BLaER1 treated with 17β-estradiol and CSF1 and Interleukin-3, amounts not matched to agents 10 nM and 100 nM (cell line): ENCODE results near the gene PANK4.
"Not testable (repeated sequence)": the region's sequence is repeated elsewhere in the genome, so short reads cannot be mapped to it uniquely, and the experiment has no call there.

Source experiments
- H3K27ac ChIP-seq, 11 experiments: shearing (Covaris generic); formaldehyde crosslinking; 2 replicates each; pipeline ENCODE4 v1.8.1; 2022
- H3K27me3 ChIP-seq, 11 experiments: shearing (Covaris generic); formaldehyde crosslinking; 2 replicates each; pipeline ENCODE4 v1.8.1; 2022
- H3K36me3 ChIP-seq, 11 experiments: shearing (Covaris generic); formaldehyde crosslinking; 2 replicates each; pipeline ENCODE4 v1.8.1; 2022
- H3K4me1 ChIP-seq, 10 experiments: shearing (Covaris generic); formaldehyde crosslinking; 2 replicates each; pipeline ENCODE4 v1.8.1; 2022
- H3K4me2 ChIP-seq, 11 experiments: shearing (Covaris generic); formaldehyde crosslinking; 2 replicates each; pipeline ENCODE4 v1.8.1; 2022
- H3K4me3 ChIP-seq, 10 experiments: shearing (Covaris generic); formaldehyde crosslinking; 2 replicates each; pipeline ENCODE4 v1.8.1; 2022
- H3K9ac ChIP-seq, 11 experiments: shearing (Covaris generic); formaldehyde crosslinking; 2 replicates each; pipeline ENCODE4 v1.8.1; 2022
- H3K9me3 ChIP-seq, 11 experiments: shearing (Covaris generic); formaldehyde crosslinking; replicated peaks in 1 of 11; 2 replicates each; pipeline ENCODE4 v1.8.1; 2022
- H4K20me1 ChIP-seq, 11 experiments: shearing (Covaris generic); formaldehyde crosslinking; 2 replicates each; pipeline ENCODE4 v1.8.1; 2022
- Cebpa-rat ChIP-seq, 11 experiments: shearing (Covaris generic); IDR thresholded peaks; 2 replicates each; pipeline ENCODE4 v1.8.1; 2022

PANK4 gene

DNA sequence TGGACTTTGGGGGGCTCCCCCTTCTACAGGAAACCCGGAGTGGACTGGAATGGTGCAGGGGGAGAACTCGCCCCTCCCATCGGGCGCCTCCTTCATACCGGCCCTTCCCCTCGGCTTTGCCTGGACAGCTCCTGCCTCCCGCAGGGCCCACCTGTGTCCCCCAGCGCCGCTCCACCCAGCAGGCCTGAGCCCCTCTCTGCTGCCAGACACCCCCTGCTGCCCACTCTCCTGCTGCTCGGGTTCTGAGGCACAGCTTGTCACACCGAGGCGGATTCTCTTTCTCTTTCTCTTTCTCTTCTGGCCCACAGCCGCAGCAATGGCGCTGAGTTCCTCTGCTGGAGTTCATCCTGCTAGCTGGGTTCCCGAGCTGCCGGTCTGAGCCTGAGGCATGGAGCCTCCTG lies 29.9 kb upstream of the PANK4 start, which contains the start of gene TNFRSF14:
Gene TNFRSF14, plus strand, starts transcription at position 95 of the 401 bp plus-strand sequence. Its CDS starts 294 bp downstream, at position 389.
- Histone ChIP-seq H3K9me3 (no peaks in the 10 kb centered on the region), H3K27me3 (no peaks in the 10 kb centered on the region), H3K9ac (peak within 1 kb of the TSS; percentile 80 to 95 (median 85)), H3K4me3 (peak within 1 kb of the TSS; percentile 58 to 92 (median 68)), H3K4me1 (peaks cover 71 to 82% (median 77%) of the 10 kb centered on the region in 10 experiments), H3K36me3 (peaks cover 0 to 40% (median 0%) of the 10 kb centered on the region in 11 experiments; a peak in 6 of 22 replicates), H4K20me1 (peaks cover under 1 to 50% (median 21%) of the 10 kb centered on the region in 11 experiments; a peak in 17 of 22 replicates), H3K4me2 (peak within 1 kb of the TSS; percentile 94 to 100 (median 99)), H3K27ac (peak within 1 kb of the TSS; percentile 77 to 96 (median 91))
- TF ChIP-seq Cebpa-rat (IDR thresholded peaks at IDR 0.05) = no peak

DNA sequence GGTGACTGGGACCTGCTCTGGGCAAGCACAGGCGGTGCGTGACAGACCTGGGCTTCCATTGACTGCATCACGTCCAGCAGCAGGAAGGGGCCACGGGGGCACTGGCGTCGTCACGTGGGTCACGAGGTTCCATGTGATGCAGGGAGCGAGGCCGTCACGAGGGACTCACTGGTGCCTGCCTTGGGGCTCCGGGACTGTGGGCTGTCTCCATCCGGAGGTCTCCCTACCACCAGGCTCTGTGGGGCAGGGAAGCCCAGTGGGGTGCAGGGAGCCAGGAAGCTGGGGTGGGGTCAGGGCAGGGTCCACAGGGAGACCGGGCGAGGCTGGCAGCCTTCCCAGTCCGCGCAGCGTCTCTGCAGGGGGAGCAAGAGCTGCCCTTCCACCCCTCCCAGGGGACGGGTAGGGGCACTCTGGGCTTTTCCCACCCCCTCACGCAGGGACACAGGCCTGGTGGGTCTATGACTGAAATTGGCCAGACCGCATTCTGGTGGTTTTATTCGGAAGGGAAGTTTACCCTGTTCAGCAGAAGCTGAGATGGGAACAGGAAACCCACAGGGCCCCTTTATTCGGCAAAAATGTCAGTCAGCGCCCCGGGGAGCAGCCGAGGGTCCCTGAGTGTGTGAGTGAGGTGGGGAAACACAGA lies 29.4 kb upstream of the PANK4 start:
- peaks cover 0 to 35% (median 0%) of the 10 kb centered on the region in 11 experiments; a peak in 6 of 22 replicates for H3K36me3 ChIP-seq
- peak overlapping the region; percentile 94 to 100 (median 99) for H3K4me2 ChIP-seq
- peak overlapping the region; percentile 77 to 96 (median 91) for H3K27ac ChIP-seq
- H3K9me3 ChIP-seq = no peaks in the 10 kb centered on the region
- H3K4me1 ChIP-seq = peaks cover 71 to 82% (median 77%) of the 10 kb centered on the region in 10 experiments
- peak overlapping the region; percentile 80 to 95 (median 85) for H3K9ac ChIP-seq
- H4K20me1 ChIP-seq = peaks cover 0 to 44% (median 16%) of the 10 kb centered on the region in 11 experiments; a peak in 15 of 22 replicates
- peak overlapping the region; percentile 58 to 92 (median 68) for H3K4me3 ChIP-seq
- H3K27me3 ChIP-seq = no peaks in the 10 kb centered on the region
- no peak for TF ChIP-seq Cebpa-rat (IDR thresholded peaks at IDR 0.05)

DNA sequence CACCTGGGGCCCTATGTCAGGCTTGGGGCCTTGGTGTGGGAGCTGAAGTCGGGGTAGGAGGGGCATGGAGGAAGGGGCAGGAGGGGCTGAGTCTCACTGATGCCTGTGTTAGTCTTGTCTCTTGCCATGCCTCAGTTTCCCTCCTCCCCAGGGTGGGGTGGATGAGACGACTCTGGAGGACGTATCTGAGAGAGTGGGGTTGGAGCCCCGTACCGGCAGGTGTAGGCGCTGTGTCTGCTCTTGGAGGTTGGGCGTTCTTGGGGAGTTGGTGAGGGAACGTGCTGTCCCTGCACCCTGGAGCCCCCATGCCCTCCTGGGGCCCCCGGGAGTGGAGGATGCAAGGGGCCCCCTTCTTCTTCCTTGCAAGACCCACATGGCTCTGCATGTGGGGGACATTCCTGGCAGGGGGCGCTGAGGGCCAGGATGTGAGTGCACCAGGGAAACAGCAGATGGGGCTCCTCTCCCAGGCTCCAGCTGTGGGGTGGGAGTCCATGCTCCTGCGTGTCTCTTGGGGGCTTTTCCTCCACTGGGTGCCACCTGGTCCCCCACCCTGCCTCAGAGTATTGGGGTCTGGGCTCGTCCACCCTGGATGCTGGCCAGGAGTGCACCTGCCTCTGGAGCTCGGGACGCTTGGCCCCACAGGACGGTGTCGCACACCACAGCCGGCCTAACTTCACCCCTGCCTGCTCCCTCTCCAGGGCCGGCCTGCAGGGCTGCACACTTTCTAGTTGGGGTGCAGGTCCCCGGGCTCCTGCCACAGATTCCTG lies 28.4 kb upstream of the PANK4 start:
- Histone ChIP-seq H3K4me1 (peaks cover 70 to 84% (median 80%) of the 10 kb centered on the region in 10 experiments), H3K4me3 (peak overlapping the region in 7 of 10 experiments; percentile 64 to 92 (median 75); a peak in 6 of 20 replicates), H3K36me3 (peaks cover 0 to 26% (median 0%) of the 10 kb centered on the region in 11 experiments; a peak in 5 of 22 replicates), H3K9ac (peak overlapping the region in 9 of 11 experiments; percentile 12 to 95 (median 85); a peak in 9 of 22 replicates), H3K27ac (peak overlapping the region in 9 of 11 experiments; percentile 82 to 96 (median 92); a peak in 14 of 22 replicates), H4K20me1 (peaks cover 0 to 35% (median 14%) of the 10 kb centered on the region in 11 experiments; a peak in 15 of 22 replicates), H3K4me2 (peak overlapping the region; percentile 94 to 100 (median 99)), H3K9me3 (no peaks in the 10 kb centered on the region), H3K27me3 (no peaks in the 10 kb centered on the region)
- TF ChIP-seq Cebpa-rat (IDR thresholded peaks at IDR 0.05) = no peak

DNA sequence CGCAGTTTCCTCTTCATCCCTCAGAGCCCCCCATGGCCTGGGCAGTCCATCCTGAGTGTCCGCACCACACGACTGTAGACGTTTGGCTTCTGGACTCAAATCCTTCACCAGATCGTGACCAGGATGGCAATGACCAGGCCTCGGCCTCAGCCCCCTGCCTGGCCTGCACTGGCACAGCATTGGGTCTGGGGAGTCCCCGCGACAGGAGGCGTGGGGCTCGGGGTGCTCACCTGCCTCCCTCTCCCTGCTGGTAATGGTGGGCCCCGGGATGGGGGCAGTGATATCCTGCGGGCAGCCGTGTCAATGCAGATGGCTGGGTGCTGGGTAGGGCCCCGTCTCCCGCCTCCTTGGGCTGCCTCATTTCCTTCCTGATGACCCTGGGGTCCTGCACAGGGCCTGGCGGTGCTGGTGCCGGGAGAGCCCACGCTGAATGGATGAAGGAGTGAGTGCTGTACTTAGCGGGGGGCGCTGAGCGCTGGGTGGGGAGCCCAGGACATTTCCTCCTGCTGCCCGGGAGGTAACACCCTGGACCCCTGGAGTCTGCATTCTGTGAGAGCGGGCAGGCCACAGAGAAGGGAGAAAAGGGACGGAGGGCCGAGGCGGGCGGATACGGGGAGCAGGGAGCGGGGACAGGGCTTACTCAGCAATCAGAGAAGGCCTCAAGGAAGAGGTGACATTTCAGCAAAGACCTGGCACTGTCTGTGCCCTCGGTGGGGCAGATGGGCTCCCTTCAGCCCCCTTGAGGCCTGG lies 27.6 kb upstream of the PANK4 start:
- peak overlapping the region; percentile 94 to 100 (median 99) for H3K4me2 ChIP-seq
- TF ChIP-seq Cebpa-rat (IDR thresholded peaks at IDR 0.05) = no peak
- no peaks in the 10 kb centered on the region for H3K9me3 ChIP-seq
- peak overlapping the region in 3 of 11 experiments; percentile 32 to 96 (median 44); a peak in 4 of 22 replicates for H3K27ac ChIP-seq
- peaks cover 0 to 27% (median 9%) of the 10 kb centered on the region in 11 experiments; a peak in 15 of 22 replicates for H4K20me1 ChIP-seq
- H3K4me3 ChIP-seq = no peak overlapping the region
- peaks cover 0 to 18% (median 0%) of the 10 kb centered on the region in 11 experiments; a peak in 5 of 22 replicates for H3K36me3 ChIP-seq
- H3K4me1 ChIP-seq = peaks cover 70 to 90% (median 85%) of the 10 kb centered on the region in 10 experiments
- H3K27me3 ChIP-seq = no peaks in the 10 kb centered on the region
- H3K9ac ChIP-seq = peak overlapping the region in 7 of 11 experiments; percentile 14 to 95 (median 44); a peak in 9 of 22 replicates

DNA sequence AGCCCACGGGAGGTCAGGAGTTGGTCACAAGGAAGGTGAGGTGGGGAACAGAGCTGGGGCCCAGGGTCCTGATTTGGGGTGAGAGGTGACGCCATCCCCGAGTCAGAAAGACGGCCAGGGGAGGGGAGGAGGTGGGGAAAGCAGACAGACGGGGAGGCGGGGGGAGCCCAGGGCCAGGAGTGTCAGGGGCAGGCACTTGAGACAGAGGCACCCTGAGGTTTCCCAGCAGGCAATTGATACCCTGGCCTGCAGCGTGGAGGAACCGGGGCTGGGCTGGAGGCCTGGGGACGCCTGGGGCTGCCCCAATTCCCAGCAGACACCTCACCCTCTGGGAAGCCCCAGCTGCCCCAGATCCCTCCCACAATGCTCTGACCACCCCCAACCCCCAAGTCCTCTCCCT lies 26.7 kb upstream of the PANK4 start:
- H3K4me2 ChIP-seq = peak overlapping the region in 1 of 11 experiments; percentile 99; a peak in 1 of 22 replicates
- H3K4me3 ChIP-seq, H3K27me3 ChIP-seq, H3K27ac ChIP-seq, H3K9me3 ChIP-seq, H3K9ac ChIP-seq, H3K36me3 ChIP-seq: not testable (repeated sequence)
- H3K4me1 ChIP-seq = peaks cover 67 to 89% (median 84%) of the 10 kb centered on the region in 10 experiments
- peaks cover 0 to 18% (median 6%) of the 10 kb centered on the region in 11 experiments; a peak in 12 of 22 replicates for H4K20me1 ChIP-seq

DNA sequence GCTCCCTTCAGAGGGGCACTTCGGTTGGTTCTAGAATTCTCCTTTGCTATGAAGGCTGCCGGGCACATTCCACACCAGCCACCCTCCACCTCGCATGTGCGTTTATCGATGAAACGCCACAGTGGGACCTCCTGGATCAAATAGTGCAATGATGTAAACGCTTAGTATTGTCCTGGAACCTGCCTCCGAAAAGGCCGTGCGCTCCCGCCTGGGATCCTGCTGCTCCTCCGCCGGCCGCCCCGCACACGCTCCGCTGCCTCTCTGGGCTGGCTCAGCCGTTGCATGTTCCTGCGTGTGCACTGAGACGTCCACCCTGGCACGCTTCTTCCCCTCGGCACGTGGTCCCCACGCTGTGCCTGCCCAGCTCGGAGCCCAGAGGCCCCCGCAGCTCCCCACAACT lies 25.8 kb upstream of the PANK4 start:
- no peak overlapping the region for H3K9ac ChIP-seq
- H4K20me1 ChIP-seq = peaks cover 0 to 23% (median 0%) of the 10 kb centered on the region in 11 experiments; a peak in 10 of 22 replicates
- peaks cover 70 to 89% (median 84%) of the 10 kb centered on the region in 10 experiments for H3K4me1 ChIP-seq
- H3K4me2 ChIP-seq = peak overlapping the region; percentile 37 to 100 (median 96); a peak in 21 of 22 replicates
- no peaks in the 10 kb centered on the region for H3K36me3 ChIP-seq
- H3K4me3 ChIP-seq = no peak overlapping the region
- H3K27me3 ChIP-seq = no peaks in the 10 kb centered on the region
- H3K9me3 ChIP-seq = no peaks in the 10 kb centered on the region
- no peak overlapping the region for H3K27ac ChIP-seq
- no peak for TF ChIP-seq Cebpa-rat (IDR thresholded peaks at IDR 0.05)

DNA sequence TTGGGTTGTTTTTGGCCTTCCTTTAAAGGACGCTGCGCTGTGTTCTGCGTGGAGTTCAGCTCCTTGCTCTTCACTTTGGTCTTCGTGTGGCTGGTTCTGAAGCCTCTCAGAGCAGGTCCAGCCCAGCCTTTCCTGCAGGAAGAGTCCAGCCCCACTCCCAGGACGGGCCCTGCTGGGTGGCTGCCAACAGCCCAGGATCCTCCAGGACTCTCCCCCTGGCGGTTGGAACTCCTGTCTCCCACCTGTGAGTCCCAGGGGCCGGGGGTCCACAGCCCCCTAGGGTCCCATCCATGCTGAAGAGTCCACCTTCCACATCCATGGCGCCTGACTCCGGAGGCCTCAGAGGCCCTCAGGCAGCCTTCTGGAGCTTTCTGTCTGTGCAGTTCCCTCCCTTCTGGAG lies 25.1 kb upstream of the PANK4 start:
- not testable (repeated sequence) for H3K4me3 ChIP-seq, H3K36me3 ChIP-seq, H3K27me3 ChIP-seq, H3K27ac ChIP-seq, H3K9me3 ChIP-seq
- Histone ChIP-seq H3K4me2 (peak overlapping the region; percentile 37 to 100 (median 96)), H3K9ac (peak overlapping the region in 2 of 11 experiments; percentile 9 to 18; a peak in 1 of 22 replicates), H3K4me1 (peaks cover 71 to 89% (median 84%) of the 10 kb centered on the region in 10 experiments), H4K20me1 (peaks cover 0 to 25% (median 0%) of the 10 kb centered on the region in 11 experiments; a peak in 10 of 22 replicates)

DNA sequence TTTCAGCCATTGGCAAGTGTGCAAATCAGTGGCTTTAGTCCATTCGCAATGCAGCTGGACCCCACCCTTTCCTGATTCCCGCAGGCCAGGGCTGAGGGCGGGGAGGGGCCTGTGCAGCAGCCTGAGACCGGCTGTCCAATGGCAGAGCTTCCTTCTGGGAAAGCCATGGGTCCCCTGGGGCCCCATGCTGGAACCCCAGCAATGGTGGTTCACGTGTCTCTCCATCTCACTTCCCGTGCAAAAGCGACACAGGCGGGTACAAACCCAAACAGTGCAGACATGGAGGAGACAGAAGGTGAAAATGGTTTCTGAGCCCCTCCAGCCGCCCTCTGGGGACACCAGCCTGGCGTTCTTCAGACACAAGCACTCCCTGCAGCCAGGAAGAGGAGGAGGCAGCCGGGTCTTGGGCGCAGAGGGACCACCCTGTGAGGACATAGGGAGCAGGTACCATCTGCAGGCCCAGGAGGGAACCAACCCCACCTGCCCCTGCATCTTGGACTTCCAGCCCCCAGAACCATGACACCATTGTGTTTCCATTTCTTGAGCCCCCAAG lies 24.0 kb upstream of the PANK4 start:
- H3K4me1 ChIP-seq = peaks cover 69 to 89% (median 85%) of the 10 kb centered on the region in 10 experiments
- peak overlapping the region; percentile 93 to 100 (median 97) for H3K4me2 ChIP-seq

DNA sequence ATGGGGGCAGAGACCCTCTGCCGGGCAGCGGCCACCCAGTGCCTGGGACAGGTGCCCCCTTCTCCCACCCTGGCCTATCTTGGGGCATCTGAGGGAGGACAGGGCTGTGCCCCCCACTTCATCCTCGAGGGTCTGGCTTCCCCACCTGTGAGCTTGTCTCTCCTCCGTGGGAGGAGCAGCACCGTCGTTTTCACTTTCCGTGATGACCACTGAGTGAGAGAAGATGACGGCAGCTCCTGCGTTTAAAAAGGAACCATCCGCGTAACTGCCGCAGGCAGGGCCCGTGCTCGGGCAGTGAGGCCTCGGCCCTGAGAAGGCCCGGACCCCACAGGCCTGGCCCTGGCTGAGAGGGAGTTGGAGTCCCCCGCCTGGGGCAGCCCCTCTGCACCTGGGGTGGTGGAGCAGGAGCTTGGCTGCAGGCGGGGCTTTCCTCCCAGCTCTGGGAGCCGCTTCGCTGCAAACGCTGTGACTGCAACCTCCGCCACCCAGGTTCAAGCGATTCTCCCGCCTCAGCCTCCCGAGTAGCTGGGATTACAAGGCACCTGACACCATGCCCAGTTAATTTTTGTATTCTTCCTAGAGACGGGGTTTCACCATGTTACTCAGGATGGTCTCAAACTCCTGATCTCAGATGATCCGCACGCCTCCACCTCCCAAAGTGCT lies 23.1 kb upstream of the PANK4 start:
- not testable (repeated sequence) for H3K9me3 ChIP-seq, H3K36me3 ChIP-seq, H3K27me3 ChIP-seq
- Histone ChIP-seq H4K20me1 (peaks cover 0 to 20% (median 3%) of the 10 kb centered on the region in 11 experiments; a peak in 6 of 22 replicates), H3K27ac (peak overlapping the region; percentile 87 to 95 (median 91)), H3K4me2 (peak overlapping the region; percentile 93 to 100 (median 97)), H3K4me3 (peak overlapping the region; percentile 27 to 67 (median 58); a peak in 16 of 20 replicates), H3K4me1 (peaks cover 60 to 89% (median 85%) of the 10 kb centered on the region in 10 experiments), H3K9ac (peak overlapping the region; percentile 76 to 86 (median 82))

More for the DNA sequence above, 24.0 kb upstream of the PANK4 start:
- Histone ChIP-seq H3K9ac (peak overlapping the region in 2 of 11 experiments; percentile 39 to 81; a peak in 2 of 22 replicates), H3K4me3 (peak overlapping the region in 1 of 10 experiments; percentile 24; a peak in 1 of 20 replicates), H3K27ac (peak overlapping the region in 6 of 11 experiments; percentile 23 to 62 (median 54); a peak in 9 of 22 replicates), H4K20me1 (peaks cover 0 to 16% (median 4%) of the 10 kb centered on the region in 11 experiments; a peak in 10 of 22 replicates)
- not testable (repeated sequence) for H3K9me3 ChIP-seq, H3K27me3 ChIP-seq, H3K36me3 ChIP-seq
